ENCODE measurements around the gene SALL1. TPM values are rescaled to one million over a fixed set of nuclear protein-coding genes. Genes with fewer than 3 reads are reported as not detected.

The SALL1 gene
- total and polyA plus RNA-seq, 2 of the 8 experiments (the other 6 are each of a cell fraction or from before 2014, with no cell fraction given), result 33.7 to 56.8 TPM

DNA sequence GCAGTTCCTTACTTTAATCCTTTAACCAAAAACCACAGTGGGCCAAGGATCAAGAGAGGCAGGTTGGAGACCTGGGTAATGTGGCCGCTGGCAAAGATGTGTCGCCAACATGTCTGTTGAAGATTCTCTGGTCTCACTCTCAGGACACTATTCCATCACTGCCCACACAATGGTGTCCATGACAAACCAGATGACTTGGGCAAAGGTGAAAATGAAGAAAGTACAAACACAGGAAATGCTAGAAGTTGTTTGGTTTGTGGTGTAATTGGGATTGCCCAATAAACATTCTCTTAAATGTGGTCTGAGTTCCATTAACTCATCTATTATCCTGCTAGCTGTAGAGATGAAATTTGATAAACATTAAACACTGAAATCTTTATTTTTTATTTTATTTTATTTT lies 43.3 kb downstream of the SALL1 start:
- Histone ChIP-seq H2AK5ac (ENCODE audit: low read depth, low read length) (no peak overlapping the region), H2BK15ac (ENCODE audit: low read length) (no peak overlapping the region), H4K5ac (ENCODE audit: insufficient read length, low read depth, low read length) (no peak overlapping the region), H3K79me2 (ENCODE audit: control insufficient read depth in 1 of 2, insufficient read depth in 2 of 2, low read length in 2 of 2) (no peaks in the 10 kb centered on the region), H4K8ac (ENCODE audit: extremely low read depth, insufficient read depth, low read length) (no peak overlapping the region), H3K23me2 (ENCODE audit: low read depth, low read length) (no peaks in the 10 kb centered on the region), H2BK20ac (ENCODE audit: low read length) (no peak overlapping the region), H3K4me1 (replicated peaks in 1 of 4; ENCODE audit: control insufficient read depth in 3 of 4, insufficient read depth in 4 of 4, low read length in 3 of 4) (peaks cover 1 to 13% (median 6%) of the 10 kb centered on the region in 4 experiments; a peak in 6 of 7 replicates), H2BK5ac (ENCODE audit: low read depth, low read length) (no peak overlapping the region), H3K18ac (ENCODE audit: extremely low read depth, low read length) (no peak overlapping the region), H3K79me1 (ENCODE audit: low read depth, low read length) (no peaks in the 10 kb centered on the region), H2BK120ac (replicated peaks; ENCODE audit: low read depth, low read length) (no peak overlapping the region), H4K20me1 (replicated peaks in 1 of 2; ENCODE audit: control insufficient read depth in 1 of 2, insufficient read depth in 2 of 2, low read length in 2 of 2) (no peaks in the 10 kb centered on the region), H3K23ac (ENCODE audit: insufficient read length) (no peak overlapping the region), H3K56ac (replicated peaks; ENCODE audit: insufficient read length, low read depth, low read length) (no peak overlapping the region), H3K9ac (replicated peaks in 1 of 4; ENCODE audit: extremely low read depth in 1 of 4, low read depth in 3 of 4, low read length in 3 of 4) (no peak overlapping the region), H3K4me3 (ENCODE audit: extremely low read depth in 1 of 4, insufficient read depth in 2 of 4, low read depth in 3 of 4, low read length in 4 of 4) (no peak overlapping the region), H2AFZ (ENCODE audit: low read length) (no peak overlapping the region), H4K91ac (replicated peaks; ENCODE audit: insufficient read length, low read length) (no peak overlapping the region), H3K36me3 (ENCODE audit: control insufficient read depth in 2 of 4, insufficient read depth in 4 of 4, low read length in 3 of 4) (no peaks in the 10 kb centered on the region), H3K9me3 (ENCODE audit: insufficient read depth in 2 of 2, low read depth in 1 of 2, low read length in 1 of 2) (no peaks in the 10 kb centered on the region; a peak in 1 of 4 replicates), H3K27ac (ENCODE audit: low read depth, low read length) (no peak overlapping the region), H3K14ac (ENCODE audit: insufficient read length) (no peak overlapping the region), H3K27me3 (replicated peaks in 1 of 4; ENCODE audit: control insufficient read depth in 3 of 4, extremely low read depth in 1 of 4, insufficient read depth in 3 of 4, low read length in 3 of 4) (no peaks in the 10 kb centered on the region; a peak in 2 of 7 replicates), H3K4ac (replicated peaks; ENCODE audit: insufficient read length, low read depth, low read length) (no peak overlapping the region), H3K4me2 (ENCODE audit: insufficient read depth in 1 of 2, low read depth in 2 of 2, low read length in 2 of 2) (no peak overlapping the region), H2BK12ac (ENCODE audit: low read depth, low read length) (no peak overlapping the region)
- DNase-seq (ENCODE audit: low read depth in 1 of 2, low spot score in 2 of 2), result no peak
- CTCF ChIA-PET (ENCODE audit: partially characterized antibody), result no interaction called here
- POLR2A ChIA-PET (ENCODE audit: partially characterized antibody), result no interaction called here
- 95% methylated on average over 2 of the region's 2 CpGs; no CpG with 5 or more reads in 1 of the 2 experiments for WGBS, 2 experiments (ENCODE audit: extremely low coverage in 1 of 2, insufficient coverage in 1 of 2, insufficient read length in 1 of 2, insufficient replicate concordance in 2 of 2, low coverage in 1 of 2, low lambda C conversion rate in 2 of 2, missing lambda C conversion rate in 1 of 2)
- FAIRE-seq, result no peak
- TF ChIP-seq SAP30 (IDR thresholded peaks at IDR 0.05; ENCODE audit: insufficient read depth, insufficient replicate concordance, low read length) (no peak), SIN3A (conservative IDR thresholded peaks at IDR 0.05 in 1 of 2, IDR thresholded peaks at IDR 0.05 in 1 of 2; ENCODE audit: low read depth in 1 of 2, low read length in 2 of 2) (no peak), POU5F1 (IDR thresholded peaks at IDR 0.05; ENCODE audit: low read depth, low read length) (no peak), RFX5 (IDR thresholded peaks at IDR 0.05; ENCODE audit: borderline replicate concordance, low read depth, low read length) (no peak), BACH1 (IDR thresholded peaks at IDR 0.05; ENCODE audit: low read length) (no peak), ASH2L (IDR thresholded peaks at IDR 0.05; ENCODE audit: low read length) (no peak), KDM1A (IDR thresholded peaks at IDR 0.05; ENCODE audit: borderline replicate concordance, low read length) (no peak), KDM4A (IDR thresholded peaks at IDR 0.05; ENCODE audit: low read depth, low read length, severe bottlenecking) (no peak), TCF12 (IDR thresholded peaks at IDR 0.05; ENCODE audit: low read depth, low read length) (no peak), SRF (IDR thresholded peaks at IDR 0.05; ENCODE audit: low read depth, low read length) (no peak), JUN (IDR thresholded peaks at IDR 0.05; ENCODE audit: low read depth, low read length) (no peak), POLR2A (IDR thresholded peaks at IDR 0.05; ENCODE audit: control extremely low read depth in 1 of 2, low read depth in 2 of 2, low read length in 2 of 2) (no peak), GABPA (IDR thresholded peaks at IDR 0.05; ENCODE audit: borderline replicate concordance, insufficient read depth, low read length) (no peak)

Data from H1 (cell line).